Measurements from ENCODE around the gene CABLES2. TPM values are rescaled to one million over a fixed set of nuclear protein-coding genes. Genes with fewer than 3 reads are reported as not detected.
A peak's percentile ranks its signal among the peaks of the same experiment; 100 is the strongest.

The CABLES2 gene
- total and polyA plus RNA-seq, 9 of the 15 experiments (the other 6 are each of a cell fraction or from before 2014, with no cell fraction given) = 0.46 to 4.2 (median 1.6) TPM

GRCh38 chr20:62454904-62455636 is 48.0 kb upstream of the CABLES2 start:
- peaks cover 5 to 42% of the 10 kb centered on the region in 2 experiments; a peak in 4 of 5 replicates for H3K27me3 ChIP-seq (ENCODE audit: control insufficient read depth in 2 of 2, insufficient read depth in 2 of 2, low read length in 2 of 2)
- intact Hi-C loops (cut with micrococcal nuclease) (no loop called here), in situ Hi-C loops (cut with MboI) (no loop called here)
- H3K4me1 ChIP-seq (replicated peaks in 1 of 2; ENCODE audit: control insufficient read depth in 2 of 2, insufficient read depth in 2 of 2, low read length in 2 of 2) = peaks cover 14 to 76% of the 10 kb centered on the region in 2 experiments
- ChIA-PET POLR2A (interaction anchor here (0.6 to 1.6 kb wide), 6 partner anchors 10 to 503 kb away, joined by 3 to 6 read pairs (median 4); no protein-coding TSS in a partner anchor), CTCF (ENCODE audit: low intra/inter-chr PET ratio) (no interaction called here)
- H3K4me2 ChIP-seq (ENCODE audit: insufficient read depth, low read length) = no peak overlapping the region
- no TSS peak for BruUV-seq (replicated peaks)
- no peaks in the 10 kb centered on the region for H3K79me2 ChIP-seq (ENCODE audit: control insufficient read depth, insufficient read depth, low read length)
- H3K9ac ChIP-seq (ENCODE audit: insufficient read depth in 1 of 2, low read depth in 2 of 2, low read length in 2 of 2) = peak overlapping the region in 1 of 2 experiments; percentile 35; a peak in 1 of 4 replicates
- TF ChIP-seq MEIS2 (IDR thresholded peaks at IDR 0.05; ENCODE audit: partially characterized antibody) = peak; percentile 27
- no peak for TF ChIP-seq MBD2 (IDR thresholded peaks at IDR 0.05; ENCODE audit: borderline replicate concordance, low read depth)
- H3K9me1 ChIP-seq (ENCODE audit: control insufficient read depth, insufficient read depth, low read length) = no peaks in the 10 kb centered on the region
- no peak overlapping the region for H3K4me3 ChIP-seq
- no peaks in the 10 kb centered on the region for H3K9me3 ChIP-seq (replicated peaks; ENCODE audit: control insufficient read depth, insufficient read depth, low read depth, low read length)
- DNase-seq (ENCODE audit: extremely low read depth in 1 of 4, low spot score in 3 of 4) (no peak), FAIRE-seq (no peak), ATAC-seq (no peak)
- WGBS (ENCODE audit: insufficient coverage, low coverage, missing lambda C conversion rate) = 29% methylated on average over 30 of the region's 30 CpGs
- H2AFZ ChIP-seq (ENCODE audit: low read depth, low read length) = no peak overlapping the region
- H3K36me3 ChIP-seq (ENCODE audit: control insufficient read depth, insufficient read depth, low read length) = no peaks in the 10 kb centered on the region
- H4K20me1 ChIP-seq (replicated peaks; ENCODE audit: control insufficient read depth, insufficient read depth, low read length) = no peaks in the 10 kb centered on the region
- no peak overlapping the region for H3K27ac ChIP-seq (ENCODE audit: extremely low read depth, low read depth, low read length)

GRCh38 chr20:62453186-62453808 is 46.2 kb upstream of the CABLES2 start:
- no peak overlapping the region; a peak in 1 of 4 replicates for H3K9ac ChIP-seq (ENCODE audit: insufficient read depth in 1 of 2, low read depth in 2 of 2, low read length in 2 of 2)
- no peak overlapping the region for H2AFZ ChIP-seq (ENCODE audit: low read depth, low read length)
- H3K36me3 ChIP-seq (ENCODE audit: control insufficient read depth, insufficient read depth, low read length) = no peaks in the 10 kb centered on the region
- no peak overlapping the region for H3K4me2 ChIP-seq (ENCODE audit: insufficient read depth, low read length)
- ChIA-PET CTCF (ENCODE audit: low intra/inter-chr PET ratio) (no interaction called here), POLR2A (interaction anchor here (1.6 kb wide), 1 partner anchor 20 kb away, joined by 6 read pairs; no protein-coding TSS in a partner anchor)
- DNase-seq (ENCODE audit: extremely low read depth in 1 of 4, low spot score in 3 of 4) (no peak), ATAC-seq (no peak), FAIRE-seq (no peak)
- no peaks in the 10 kb centered on the region for H4K20me1 ChIP-seq (replicated peaks; ENCODE audit: control insufficient read depth, insufficient read depth, low read length)
- no peak overlapping the region for H3K27ac ChIP-seq (ENCODE audit: extremely low read depth, low read depth, low read length)
- intact Hi-C loops (cut with micrococcal nuclease) = no loop called here
- no peaks in the 10 kb centered on the region for H3K9me1 ChIP-seq (ENCODE audit: control insufficient read depth, insufficient read depth, low read length)
- in situ Hi-C loops (cut with MboI) = no loop called here
- BruUV-seq (replicated peaks) = no TSS peak
- no peak for TF ChIP-seq HINFP (tag; conservative IDR thresholded peaks at IDR 0.05; ENCODE audit: low read depth)
- TF ChIP-seq PTBP1 (IDR thresholded peaks at IDR 0.05; ENCODE audit: low read depth, low read length) = no peak
- H3K27me3 ChIP-seq (ENCODE audit: control insufficient read depth in 2 of 2, insufficient read depth in 2 of 2, low read length in 2 of 2) = peaks cover 5 to 43% of the 10 kb centered on the region in 2 experiments; a peak in 4 of 5 replicates
- H3K4me1 ChIP-seq (replicated peaks in 1 of 2; ENCODE audit: control insufficient read depth in 2 of 2, insufficient read depth in 2 of 2, low read length in 2 of 2) = peaks cover 8 to 78% of the 10 kb centered on the region in 2 experiments
- H3K4me3 ChIP-seq = no peak overlapping the region
- no peaks in the 10 kb centered on the region for H3K79me2 ChIP-seq (ENCODE audit: control insufficient read depth, insufficient read depth, low read length)
- no peaks in the 10 kb centered on the region for H3K9me3 ChIP-seq (replicated peaks; ENCODE audit: control insufficient read depth, insufficient read depth, low read depth, low read length)
- WGBS (ENCODE audit: insufficient coverage, low coverage, missing lambda C conversion rate) = 20% methylated on average over 14 of the region's 17 CpGs

Data from K562 (cell line).